Activated T-helper 17 cell treated with anti-CD3 and anti-CD28 coated beads, Interleukin-2, amount 50 U/mL, for 72 hours (primary cell): ENCODE measurements around the gene PHOX2A. TPM values are rescaled to one million over a fixed set of nuclear protein-coding genes. Genes with fewer than 3 reads are reported as not detected.
A peak's percentile ranks its signal among the peaks of the same experiment; 100 is the strongest.
"Not testable (repeated sequence)": the region's sequence is repeated elsewhere in the genome, so short reads cannot be mapped to it uniquely, and the experiment has no call there.

ENCODE experiments used
- ATAC-seq: fragments of 150-1000 bp; cut with Tn5 transposase; replicated peaks from 2 replicates; pipeline ENCODE4 v1.10.0; 2021; ENCODE audit warnings: mild to moderate bottlenecking, moderate library complexity
- H3K27ac Mint-ChIP-seq: one replicate; pipeline ENCODE4 v1.8.0; 2022; ENCODE audit warnings: mixed read lengths
- H3K27me3 Mint-ChIP-seq: one replicate; pipeline ENCODE4 v1.8.0; 2022; ENCODE audit warnings: mixed read lengths
- H3K36me3 Mint-ChIP-seq: one replicate; pipeline ENCODE4 v1.8.0; 2022; ENCODE audit warnings: low read depth, mild to moderate bottlenecking, mixed read lengths
- H3K4me1 Mint-ChIP-seq: one replicate; pipeline ENCODE4 v1.8.0; 2022; ENCODE audit warnings: mixed read lengths
- H3K4me3 Mint-ChIP-seq: one replicate; pipeline ENCODE4 v1.8.0; 2022; ENCODE audit warnings: mild to moderate bottlenecking, mixed read lengths
- H3K9me3 Mint-ChIP-seq: one replicate; pipeline ENCODE4 v1.8.0; 2022; ENCODE audit warnings: mixed read lengths
- total RNA-seq, 2 donors: library from RNA; stranded (reverse); gene quantifications; one replicate each; pipeline ENCODE4 v1.2.3, GENCODE V29; 2022

Gene PHOX2A
- not detected for total RNA-seq

- H3K36me3 Mint-ChIP-seq = peaks cover 3% of the 10 kb centered on the region
- H3K4me3 Mint-ChIP-seq = peak within 1 kb of the TSS; percentile 23
- no peaks in the 10 kb centered on the region for H3K9me3 Mint-ChIP-seq
- no peak within 1 kb of the TSS for H3K27ac Mint-ChIP-seq
- no peak for ATAC-seq
- peaks cover 17% of the 10 kb centered on the region for H3K4me1 Mint-ChIP-seq
- H3K27me3 Mint-ChIP-seq = peaks cover 44% of the 10 kb centered on the region
Measured at GRCh38 chr11:72244060-72244360, at the start of gene PHOX2A. TSS of gene PHOX2A (minus strand) at chr11:72244176. CDS start at chr11:72244004, 172 bp downstream.

DNA sequence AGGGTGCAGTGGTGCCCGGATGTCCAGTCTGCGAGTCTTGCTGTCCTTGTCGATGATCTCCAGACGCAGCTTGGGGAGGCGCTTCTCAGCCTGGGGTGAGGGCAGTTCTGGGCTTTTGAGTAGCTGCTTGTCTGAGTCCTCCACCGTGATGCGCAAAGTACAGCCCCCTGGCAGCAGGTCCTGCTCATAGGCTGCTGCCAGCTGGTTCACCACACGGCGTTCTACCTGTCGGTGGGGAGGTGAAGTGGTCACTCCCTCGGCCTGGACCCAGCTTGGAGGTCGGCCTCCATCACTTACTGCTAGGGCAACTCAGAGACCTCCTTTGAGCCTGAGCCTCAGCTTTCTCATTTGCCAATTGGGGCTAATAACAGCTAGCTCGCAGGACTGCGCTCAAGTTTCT is 49.4 kb upstream of the PHOX2A start:
- peaks cover 7% of the 10 kb centered on the region for H3K36me3 Mint-ChIP-seq
- H3K9me3 Mint-ChIP-seq = no peaks in the 10 kb centered on the region
- ATAC-seq = no peak
- peaks cover 3% of the 10 kb centered on the region for H3K27me3 Mint-ChIP-seq
- H3K4me3 Mint-ChIP-seq = no peak overlapping the region
- H3K4me1 Mint-ChIP-seq = no peaks in the 10 kb centered on the region
- no peak overlapping the region for H3K27ac Mint-ChIP-seq

GRCh38 chr11:72292106-72292785 is 48.3 kb upstream of the PHOX2A start:
- Mint-ChIP-seq H3K27ac (no peak overlapping the region), H3K36me3 (peaks cover 7% of the 10 kb centered on the region), H3K4me1 (no peaks in the 10 kb centered on the region), H3K27me3 (peaks cover 3% of the 10 kb centered on the region), H3K4me3 (no peak overlapping the region), H3K9me3 (no peaks in the 10 kb centered on the region)
- no peak for ATAC-seq

- peak; percentile 65 for ATAC-seq
- not testable (repeated sequence) for H3K27me3 Mint-ChIP-seq
Measured at GRCh38 chr11:72290741-72291140, 46.8 kb upstream of the PHOX2A start.

GRCh38 chr11:72287293-72287692 is 43.3 kb upstream of the PHOX2A start:
- no peaks in the 10 kb centered on the region for H3K36me3 Mint-ChIP-seq
- no peaks in the 10 kb centered on the region for H3K9me3 Mint-ChIP-seq
- H3K27ac Mint-ChIP-seq = no peak overlapping the region
- ATAC-seq = no peak
- no peaks in the 10 kb centered on the region for H3K4me1 Mint-ChIP-seq
- peaks cover 13% of the 10 kb centered on the region for H3K27me3 Mint-ChIP-seq
- no peak overlapping the region for H3K4me3 Mint-ChIP-seq

More at GRCh38 chr11:72290741-72291140, 46.8 kb upstream of the PHOX2A start:
- H3K27ac Mint-ChIP-seq, H3K9me3 Mint-ChIP-seq, H3K36me3 Mint-ChIP-seq, H3K4me1 Mint-ChIP-seq, H3K4me3 Mint-ChIP-seq: not testable (repeated sequence)

DNA sequence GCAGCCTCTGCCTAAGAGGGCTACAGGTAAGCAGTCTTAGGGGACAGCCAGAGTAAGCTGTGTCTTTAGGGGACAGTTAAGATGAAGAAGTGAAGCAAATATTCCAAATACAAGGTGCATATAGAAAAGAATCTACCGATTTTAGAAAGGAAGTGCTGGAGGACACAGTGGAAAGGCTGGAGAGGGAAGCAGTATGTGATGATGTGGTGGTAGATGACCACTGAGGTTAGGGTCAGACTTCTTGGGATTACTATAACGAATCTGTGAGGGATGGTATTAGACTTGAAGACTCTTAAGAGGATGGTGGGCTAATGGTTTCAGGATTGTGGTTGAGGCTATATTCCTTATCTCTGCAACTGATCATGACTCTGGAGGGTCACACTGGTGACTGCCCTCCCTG is 40.0 kb upstream of the PHOX2A start:
- ATAC-seq = no peak
- Mint-ChIP-seq H3K27ac (no peak overlapping the region), H3K36me3 (no peaks in the 10 kb centered on the region), H3K27me3 (peaks cover 16% of the 10 kb centered on the region), H3K9me3 (peaks cover 3% of the 10 kb centered on the region), H3K4me3 (no peak overlapping the region), H3K4me1 (no peaks in the 10 kb centered on the region)

- Mint-ChIP-seq H3K27ac (no peak overlapping the region), H3K36me3 (no peaks in the 10 kb centered on the region), H3K27me3 (peaks cover 16% of the 10 kb centered on the region), H3K4me1 (no peaks in the 10 kb centered on the region), H3K9me3 (peaks cover 3% of the 10 kb centered on the region), H3K4me3 (no peak overlapping the region)
- ATAC-seq = no peak
Measured at GRCh38 chr11:72280726-72281315, 36.8 kb upstream of the PHOX2A start.

- Mint-ChIP-seq H3K4me1 (no peaks in the 10 kb centered on the region), H3K27ac (no peak overlapping the region), H3K9me3 (peaks cover 3% of the 10 kb centered on the region), H3K4me3 (no peak overlapping the region), H3K27me3 (peaks cover 20% of the 10 kb centered on the region), H3K36me3 (no peaks in the 10 kb centered on the region)
- ATAC-seq = no peak
Measured at GRCh38 chr11:72280037-72280436, 36.1 kb upstream of the PHOX2A start.

DNA sequence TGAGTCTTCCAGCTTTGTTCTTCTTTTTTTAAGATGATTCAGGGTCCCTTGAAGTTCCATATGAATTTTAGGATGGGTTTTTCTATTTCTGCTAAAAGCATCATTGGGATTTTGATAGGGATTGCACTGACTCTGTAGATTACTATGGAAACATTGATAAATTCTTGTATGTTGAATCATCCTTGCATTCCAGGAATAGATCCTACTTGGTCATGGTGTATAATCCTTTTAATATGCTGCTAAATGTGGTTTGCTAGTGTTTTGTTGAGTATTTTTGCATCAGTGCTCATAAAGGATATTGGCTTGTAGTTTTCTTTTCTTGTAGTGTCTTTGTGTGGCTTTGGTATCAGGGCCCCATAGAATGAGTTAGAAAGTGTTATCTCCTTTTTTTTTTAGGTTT is 34.9 kb upstream of the PHOX2A start:
- H3K9me3 Mint-ChIP-seq = peaks cover 3% of the 10 kb centered on the region
- H3K4me1 Mint-ChIP-seq = no peaks in the 10 kb centered on the region
- H3K36me3 Mint-ChIP-seq = no peaks in the 10 kb centered on the region
- H3K27me3 Mint-ChIP-seq = peaks cover 23% of the 10 kb centered on the region
- H3K27ac Mint-ChIP-seq = no peak overlapping the region
- ATAC-seq = no peak
- no peak overlapping the region for H3K4me3 Mint-ChIP-seq

DNA sequence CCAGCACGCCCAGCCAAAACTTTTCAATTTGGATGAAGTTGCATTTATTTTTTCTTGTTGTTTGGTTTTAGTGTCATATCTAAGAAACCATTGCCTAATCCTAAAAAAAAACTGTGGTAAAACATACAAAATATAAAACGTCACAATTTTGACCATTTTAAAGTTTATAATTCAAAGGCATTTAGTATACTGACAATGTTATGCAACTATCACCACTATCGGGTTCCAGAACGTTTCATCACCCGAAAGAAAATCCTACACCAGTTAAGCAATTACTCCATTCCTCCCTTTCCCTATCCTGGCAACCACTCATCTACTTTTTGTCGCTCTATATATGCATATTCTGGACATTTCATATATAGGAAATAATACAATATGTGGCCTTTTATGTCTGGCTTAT is 30.5 kb upstream of the PHOX2A start:
- Mint-ChIP-seq H3K9me3 (no peaks in the 10 kb centered on the region), H3K4me3 (no peak overlapping the region), H3K4me1 (peaks cover 6% of the 10 kb centered on the region), H3K27ac (no peak overlapping the region), H3K27me3 (peaks cover 15% of the 10 kb centered on the region), H3K36me3 (no peaks in the 10 kb centered on the region)
- no peak for ATAC-seq

DNA sequence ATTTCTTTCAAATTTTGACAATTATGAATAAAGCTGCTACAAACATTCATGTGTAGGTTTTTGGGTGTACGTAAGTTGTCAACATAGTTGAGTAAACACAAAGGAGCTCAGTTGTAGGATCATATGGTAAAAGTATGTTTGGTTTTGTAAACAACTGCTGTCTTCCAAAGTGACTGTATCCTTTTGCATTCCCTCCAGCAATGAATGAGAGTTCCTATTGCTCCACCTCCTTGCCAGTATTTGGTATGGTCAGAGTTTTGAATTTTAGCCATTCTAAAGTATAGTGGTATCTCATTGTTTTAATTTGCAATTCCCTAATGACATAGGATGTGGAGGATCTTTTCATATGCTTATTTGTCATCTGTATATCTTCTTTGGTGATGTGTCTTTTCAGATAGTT is 28.0 kb upstream of the PHOX2A start:
- peaks cover 26% of the 10 kb centered on the region for H3K27me3 Mint-ChIP-seq
- H3K9me3 Mint-ChIP-seq = no peaks in the 10 kb centered on the region
- ATAC-seq = no peak
- no peak overlapping the region for H3K27ac Mint-ChIP-seq
- H3K4me1 Mint-ChIP-seq = peaks cover 6% of the 10 kb centered on the region
- H3K4me3 Mint-ChIP-seq = no peak overlapping the region
- H3K36me3 Mint-ChIP-seq = no peaks in the 10 kb centered on the region

GRCh38 chr11:72267956-72268617 is 24.1 kb upstream of the PHOX2A start:
- peaks cover 33% of the 10 kb centered on the region for H3K27me3 Mint-ChIP-seq
- no peaks in the 10 kb centered on the region for H3K36me3 Mint-ChIP-seq
- H3K9me3 Mint-ChIP-seq = no peaks in the 10 kb centered on the region
- no peak overlapping the region for H3K4me3 Mint-ChIP-seq
- H3K4me1 Mint-ChIP-seq = peaks cover 3% of the 10 kb centered on the region
- no peak for ATAC-seq
- no peak overlapping the region for H3K27ac Mint-ChIP-seq

DNA sequence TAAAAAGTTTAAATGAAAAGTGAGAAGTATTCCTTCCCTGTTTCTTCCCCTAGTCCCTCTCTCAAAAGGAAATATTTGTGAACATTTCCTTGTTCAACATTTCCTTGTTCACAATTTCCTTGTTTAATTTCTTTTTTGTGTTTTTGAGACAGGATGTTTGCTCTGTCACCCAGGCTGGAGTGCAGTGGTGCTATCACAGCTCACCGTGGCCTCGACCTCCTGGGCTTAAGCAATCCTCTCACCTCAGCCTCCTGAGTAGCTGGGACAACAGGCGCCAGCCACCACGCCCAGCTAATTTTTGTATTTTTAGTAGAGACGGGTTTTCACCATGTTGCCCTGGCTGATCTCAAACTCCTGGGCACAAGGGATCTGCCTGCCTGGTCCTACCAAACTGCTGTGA is 23.0 kb upstream of the PHOX2A start:
- not testable (repeated sequence) for H3K4me3 Mint-ChIP-seq, H3K27ac Mint-ChIP-seq, H3K4me1 Mint-ChIP-seq, H3K9me3 Mint-ChIP-seq, ATAC-seq, H3K36me3 Mint-ChIP-seq
- peaks cover 33% of the 10 kb centered on the region for H3K27me3 Mint-ChIP-seq

- no peaks in the 10 kb centered on the region for H3K36me3 Mint-ChIP-seq
- ATAC-seq = no peak
- H3K27me3 Mint-ChIP-seq = peaks cover 29% of the 10 kb centered on the region
- H3K27ac Mint-ChIP-seq = no peak overlapping the region
- H3K9me3 Mint-ChIP-seq = no peaks in the 10 kb centered on the region
- no peak overlapping the region for H3K4me3 Mint-ChIP-seq
- H3K4me1 Mint-ChIP-seq = peaks cover 4% of the 10 kb centered on the region
Measured at GRCh38 chr11:72265951-72266350, 22.0 kb upstream of the PHOX2A start.

DNA sequence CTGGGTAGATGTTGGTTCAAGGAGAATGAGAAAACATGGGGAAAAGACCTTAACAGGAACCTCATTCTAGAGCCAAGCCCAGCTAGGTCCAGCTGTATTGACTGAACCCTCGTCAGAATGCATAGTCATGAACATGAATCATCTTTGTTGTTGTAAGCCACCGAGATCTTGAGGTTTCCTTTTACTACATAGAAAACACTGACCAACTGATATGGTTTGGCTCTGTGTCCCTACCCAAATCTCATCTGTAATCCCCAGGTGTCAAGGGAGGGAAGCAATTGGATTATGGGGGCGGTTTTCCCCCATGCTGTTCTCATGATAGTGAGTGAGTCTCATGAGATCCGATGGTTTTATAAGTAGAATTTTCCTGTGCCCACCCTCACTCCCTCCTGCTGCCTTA is 19.4 kb upstream of the PHOX2A start:
- ATAC-seq = peak; percentile 74

More for the DNA sequence above, 19.4 kb upstream of the PHOX2A start:
- Mint-ChIP-seq H3K27ac (no peak overlapping the region), H3K9me3 (no peaks in the 10 kb centered on the region), H3K36me3 (no peaks in the 10 kb centered on the region), H3K27me3 (peaks cover 19% of the 10 kb centered on the region), H3K4me1 (peaks cover 4% of the 10 kb centered on the region), H3K4me3 (no peak overlapping the region)
